Measurements from ENCODE around the gene PCDH19. TPM values are rescaled to one million over a fixed set of nuclear protein-coding genes. Genes with fewer than 3 reads are reported as not detected.

Gene PCDH19
- polyA plus RNA-seq, 4 donors, result 0.59 to 0.64 TPM; not detected in 2

- FAIRE-seq (no peak), DNase-seq (no peak)
- Histone ChIP-seq H3K4me1 (ENCODE audit: control insufficient read depth in 3 of 3, insufficient read depth in 2 of 3, low read depth in 1 of 3, low read length in 2 of 3) (no peaks in the 10 kb centered on the region), H3K9me3 (ENCODE audit: control insufficient read depth in 2 of 2, insufficient read depth in 1 of 2, low read depth in 1 of 2, low read length in 1 of 2) (no peaks in the 10 kb centered on the region), H3K27ac (ENCODE audit: low read depth in 1 of 3, low read length in 2 of 3) (no peak overlapping the region), H3K4me3 (ENCODE audit: low read depth in 1 of 3, low read length in 3 of 3) (no peak overlapping the region), H3K36me3 (ENCODE audit: control insufficient read depth in 3 of 3, insufficient read depth in 2 of 3, low read depth in 1 of 3, low read length in 3 of 3) (no peaks in the 10 kb centered on the region), H3K27me3 (ENCODE audit: control insufficient read depth in 3 of 3, insufficient read depth in 3 of 3, low read length in 3 of 3) (no peaks in the 10 kb centered on the region)
These were observed 33.5 kb downstream of the PCDH19 start for GRCh38 chrX:100376576-100376975.

GRCh38 chrX:100373673-100374072 is 36.4 kb downstream of the PCDH19 start:
- Histone ChIP-seq H3K4me3 (ENCODE audit: low read depth in 1 of 3, low read length in 3 of 3) (no peak overlapping the region), H3K27ac (ENCODE audit: low read depth in 1 of 3, low read length in 2 of 3) (no peak overlapping the region), H3K36me3 (ENCODE audit: control insufficient read depth in 3 of 3, insufficient read depth in 2 of 3, low read depth in 1 of 3, low read length in 3 of 3) (no peaks in the 10 kb centered on the region), H3K27me3 (ENCODE audit: control insufficient read depth in 3 of 3, insufficient read depth in 3 of 3, low read length in 3 of 3) (no peaks in the 10 kb centered on the region), H3K4me1 (ENCODE audit: control insufficient read depth in 3 of 3, insufficient read depth in 2 of 3, low read depth in 1 of 3, low read length in 2 of 3) (no peaks in the 10 kb centered on the region), H3K9me3 (ENCODE audit: control insufficient read depth in 2 of 2, insufficient read depth in 1 of 2, low read depth in 1 of 2, low read length in 1 of 2) (no peaks in the 10 kb centered on the region)
- FAIRE-seq, result no peak
- WGBS, 3 donors, result 20 to 48% (median 33%) methylated on average over 2 of the region's 2 CpGs
- no peak for DNase-seq

- H3K4me3 ChIP-seq (ENCODE audit: low read depth in 1 of 3, low read length in 3 of 3), result no peak overlapping the region
- no peaks in the 10 kb centered on the region for H3K9me3 ChIP-seq (ENCODE audit: control insufficient read depth in 2 of 2, insufficient read depth in 1 of 2, low read depth in 1 of 2, low read length in 1 of 2)
- H3K4me1 ChIP-seq (ENCODE audit: control insufficient read depth in 3 of 3, insufficient read depth in 2 of 3, low read depth in 1 of 3, low read length in 2 of 3), result no peaks in the 10 kb centered on the region
- H3K27ac ChIP-seq (ENCODE audit: low read depth in 1 of 3, low read length in 2 of 3), result no peak overlapping the region
- no peaks in the 10 kb centered on the region for H3K36me3 ChIP-seq (ENCODE audit: control insufficient read depth in 3 of 3, insufficient read depth in 2 of 3, low read depth in 1 of 3, low read length in 3 of 3)
- no peaks in the 10 kb centered on the region for H3K27me3 ChIP-seq (ENCODE audit: control insufficient read depth in 3 of 3, insufficient read depth in 3 of 3, low read length in 3 of 3)
- DNase-seq (peak; percentile 6 to 14), FAIRE-seq (no peak)
These were observed 41.9 kb downstream of the PCDH19 start for GRCh38 chrX:100368167-100368566.

- Histone ChIP-seq H3K27me3 (ENCODE audit: control insufficient read depth in 3 of 3, insufficient read depth in 3 of 3, low read length in 3 of 3) (no peaks in the 10 kb centered on the region), H3K4me1 (ENCODE audit: control insufficient read depth in 3 of 3, insufficient read depth in 2 of 3, low read depth in 1 of 3, low read length in 2 of 3) (no peaks in the 10 kb centered on the region), H3K9me3 (ENCODE audit: control insufficient read depth in 2 of 2, insufficient read depth in 1 of 2, low read depth in 1 of 2, low read length in 1 of 2) (no peaks in the 10 kb centered on the region), H3K27ac (ENCODE audit: low read depth in 1 of 3, low read length in 2 of 3) (no peak overlapping the region), H3K4me3 (ENCODE audit: low read depth in 1 of 3, low read length in 3 of 3) (no peak overlapping the region), H3K36me3 (ENCODE audit: control insufficient read depth in 3 of 3, insufficient read depth in 2 of 3, low read depth in 1 of 3, low read length in 3 of 3) (no peaks in the 10 kb centered on the region)
- WGBS, 3 donors, result 29 to 55% (median 47%) methylated on average over 3 of the region's 3 CpGs
- FAIRE-seq (no peak), DNase-seq (no peak)
These were observed 46.2 kb downstream of the PCDH19 start for GRCh38 chrX:100363896-100364295.

GRCh38 chrX:100358766-100359165 is 51.3 kb downstream of the PCDH19 start:
- Histone ChIP-seq H3K9me3 (ENCODE audit: control insufficient read depth in 2 of 2, insufficient read depth in 1 of 2, low read depth in 1 of 2, low read length in 1 of 2) (no peaks in the 10 kb centered on the region), H3K4me1 (ENCODE audit: control insufficient read depth in 3 of 3, insufficient read depth in 2 of 3, low read depth in 1 of 3, low read length in 2 of 3) (no peaks in the 10 kb centered on the region), H3K27ac (ENCODE audit: low read depth in 1 of 3, low read length in 2 of 3) (no peak overlapping the region), H3K4me3 (ENCODE audit: low read depth in 1 of 3, low read length in 3 of 3) (no peak overlapping the region), H3K36me3 (ENCODE audit: control insufficient read depth in 3 of 3, insufficient read depth in 2 of 3, low read depth in 1 of 3, low read length in 3 of 3) (no peaks in the 10 kb centered on the region), H3K27me3 (ENCODE audit: control insufficient read depth in 3 of 3, insufficient read depth in 3 of 3, low read length in 3 of 3) (no peaks in the 10 kb centered on the region)
- DNase-seq, result no peak
- no peak for FAIRE-seq
- WGBS, 3 donors, result 68 to 74% (median 74%) methylated on average over 3 of the region's 3 CpGs

GRCh38 chrX:100356351-100356896 is 53.6 kb downstream of the PCDH19 start:
- no peaks in the 10 kb centered on the region for H3K9me3 ChIP-seq (ENCODE audit: control insufficient read depth in 2 of 2, insufficient read depth in 1 of 2, low read depth in 1 of 2, low read length in 1 of 2)
- DNase-seq, result no peak
- no peaks in the 10 kb centered on the region for H3K27me3 ChIP-seq (ENCODE audit: control insufficient read depth in 3 of 3, insufficient read depth in 3 of 3, low read length in 3 of 3)
- no peaks in the 10 kb centered on the region for H3K4me1 ChIP-seq (ENCODE audit: control insufficient read depth in 3 of 3, insufficient read depth in 2 of 3, low read depth in 1 of 3, low read length in 2 of 3)
- WGBS, 3 donors, result 27 to 58% (median 43%) methylated on average over 3 of the region's 3 CpGs
- no peaks in the 10 kb centered on the region for H3K36me3 ChIP-seq (ENCODE audit: control insufficient read depth in 3 of 3, insufficient read depth in 2 of 3, low read depth in 1 of 3, low read length in 3 of 3)
- no peak for FAIRE-seq
- no peak overlapping the region for H3K4me3 ChIP-seq (ENCODE audit: low read depth in 1 of 3, low read length in 3 of 3)
- H3K27ac ChIP-seq (ENCODE audit: low read depth in 1 of 3, low read length in 2 of 3), result no peak overlapping the region

- Histone ChIP-seq H3K27me3 (ENCODE audit: control insufficient read depth in 3 of 3, insufficient read depth in 3 of 3, low read length in 3 of 3) (no peaks in the 10 kb centered on the region), H3K4me3 (ENCODE audit: low read depth in 1 of 3, low read length in 3 of 3) (no peak overlapping the region), H3K36me3 (ENCODE audit: control insufficient read depth in 3 of 3, insufficient read depth in 2 of 3, low read depth in 1 of 3, low read length in 3 of 3) (no peaks in the 10 kb centered on the region), H3K9me3 (ENCODE audit: control insufficient read depth in 2 of 2, insufficient read depth in 1 of 2, low read depth in 1 of 2, low read length in 1 of 2) (no peaks in the 10 kb centered on the region), H3K27ac (ENCODE audit: low read depth in 1 of 3, low read length in 2 of 3) (no peak overlapping the region), H3K4me1 (ENCODE audit: control insufficient read depth in 3 of 3, insufficient read depth in 2 of 3, low read depth in 1 of 3, low read length in 2 of 3) (no peaks in the 10 kb centered on the region)
- DNase-seq (no peak), FAIRE-seq (no peak)
- WGBS, 3 donors, result 44 to 73% (median 50%) methylated on average over 3 of the region's 3 CpGs
These were observed 54.4 kb downstream of the PCDH19 start for GRCh38 chrX:100355680-100356079.

GRCh38 chrX:100353326-100353725 is 56.7 kb downstream of the PCDH19 start:
- FAIRE-seq (no peak), DNase-seq (no peak)
- no peaks in the 10 kb centered on the region for H3K27me3 ChIP-seq (ENCODE audit: control insufficient read depth in 3 of 3, insufficient read depth in 3 of 3, low read length in 3 of 3)
- H3K27ac ChIP-seq (ENCODE audit: low read depth in 1 of 3, low read length in 2 of 3), result no peak overlapping the region
- H3K4me1 ChIP-seq (ENCODE audit: control insufficient read depth in 3 of 3, insufficient read depth in 2 of 3, low read depth in 1 of 3, low read length in 2 of 3), result no peaks in the 10 kb centered on the region
- no peaks in the 10 kb centered on the region for H3K9me3 ChIP-seq (ENCODE audit: control insufficient read depth in 2 of 2, insufficient read depth in 1 of 2, low read depth in 1 of 2, low read length in 1 of 2)
- H3K4me3 ChIP-seq (ENCODE audit: low read depth in 1 of 3, low read length in 3 of 3), result no peak overlapping the region
- no peaks in the 10 kb centered on the region for H3K36me3 ChIP-seq (ENCODE audit: control insufficient read depth in 3 of 3, insufficient read depth in 2 of 3, low read depth in 1 of 3, low read length in 3 of 3)
- WGBS, 3 donors, result 55 to 73% (median 55%) methylated on average over 4 of the region's 4 CpGs

GRCh38 chrX:100350704-100351489 is 59.2 kb downstream of the PCDH19 start:
- Histone ChIP-seq H3K36me3 (ENCODE audit: control insufficient read depth in 3 of 3, insufficient read depth in 2 of 3, low read depth in 1 of 3, low read length in 3 of 3) (no peaks in the 10 kb centered on the region), H3K27me3 (ENCODE audit: control insufficient read depth in 3 of 3, insufficient read depth in 3 of 3, low read length in 3 of 3) (no peaks in the 10 kb centered on the region), H3K27ac (ENCODE audit: low read depth in 1 of 3, low read length in 2 of 3) (no peak overlapping the region), H3K9me3 (ENCODE audit: control insufficient read depth in 2 of 2, insufficient read depth in 1 of 2, low read depth in 1 of 2, low read length in 1 of 2) (no peaks in the 10 kb centered on the region), H3K4me3 (ENCODE audit: low read depth in 1 of 3, low read length in 3 of 3) (no peak overlapping the region), H3K4me1 (ENCODE audit: control insufficient read depth in 3 of 3, insufficient read depth in 2 of 3, low read depth in 1 of 3, low read length in 2 of 3) (no peaks in the 10 kb centered on the region)
- DNase-seq, result no peak
- 36 to 76% (median 50%) methylated on average over 5 of the region's 5 CpGs for WGBS, 3 donors
- no peak for FAIRE-seq

All from small intestine (tissue), 7 donors.